GM23248 (cell line): Measurements from ENCODE around the gene NRSN1.

Source experiments
- EZH2 ChIP-seq: fragments of 200-600 bp; sonication (generic); IDR thresholded peaks from 2 replicates; pipeline ENCODE4 v1.6.1; 2018; ENCODE audit warnings: antibody characterized with exemption, mild to moderate bottlenecking; ENCODE audit not compliant: insufficient read depth, poor library complexity, severe bottlenecking
- EZH2phosphoT487 ChIP-seq: fragments of 200-600 bp; sonication (generic); IDR thresholded peaks from 2 replicates; pipeline ENCODE4 v1.6.1; 2018; ENCODE audit warnings: antibody characterized with exemption, moderate library complexity, mild to moderate bottlenecking, low read depth; ENCODE audit not compliant: insufficient read depth

GRCh38 chr6:24186349-24186748, 60.3 kb downstream of the NRSN1 start:
- TF ChIP-seq EZH2phosphoT487 (no peak), EZH2 (no peak)
